Psoas muscle (tissue), 8 donors: ENCODE results near the gene KCNMA1. TPM values are rescaled to one million over a fixed set of nuclear protein-coding genes. Genes with fewer than 3 reads are reported as not detected.

ENCODE experiments used
- ATAC-seq, 4 donors: fragments of 200-7000 bp; cut with Tn5 transposase; one replicate each; pipeline ENCODE4 v1.9.1; 2020; ENCODE audit warnings: moderate library complexity in 3 of 4, mild to moderate bottlenecking in 2 of 4
- DNase-seq, 2 donors: peaks; one replicate each; pipeline ENCODE4 v3.0.0-alpha.2; 2020
- H3K27ac ChIP-seq: fragments of 200-600 bp; one replicate; pipeline ENCODE4 v1.8.0; 2022
- H3K27me3 ChIP-seq, 3 donors: fragments of 200-600 bp in 1 of 3; one replicate each; pipeline versions ENCODE4 v1.6.1 to v1.8.0; 2013 to 2022; ENCODE audit warnings: low read length in 2 of 3, mild to moderate bottlenecking in 2 of 3, moderate library complexity in 1 of 3; ENCODE audit not compliant: insufficient read depth in 3 of 3
- H3K36me3 ChIP-seq, 2 donors: fragments of 200-600 bp in 1 of 2; one replicate each; pipeline versions ENCODE4 v1.6.1 to v1.8.0; 2013 to 2022; ENCODE audit warnings: low read depth in 1 of 2, mild to moderate bottlenecking in 1 of 2, moderate library complexity in 1 of 2; ENCODE audit not compliant: insufficient read depth in 1 of 2
- H3K4me1 ChIP-seq: fragments of 200-600 bp; one replicate; pipeline ENCODE4 v1.8.0; 2022
- H3K4me3 ChIP-seq: fragments of 200-600 bp; one replicate; pipeline ENCODE4 v1.8.0; 2022; ENCODE audit warnings: mild to moderate bottlenecking
- H3K9me3 ChIP-seq: fragments of 200-600 bp; one replicate; pipeline ENCODE4 v1.8.0; 2022
- CTCF ChIP-seq: fragments of 200-600 bp; IDR thresholded peaks from one replicate; pipeline ENCODE4 v1.8.0; 2022; ENCODE audit warnings: antibody characterized with exemption
- WGBS, 3 donors: extraction: QIAGEN DNeasy Blood & Tissue Kit; methylation state at CpG; one replicate each; pipeline versions ENCODE4 v1.1.6 to v1.1.7; 2013; 5-methylcytosine and 5-hydroxymethylcytosine counted together
- intact Hi-C, 2 donors: fragments of 100-400 bp; cut with DNase I; formaldehyde crosslinking; loops; one replicate each; pipeline versions ENCODE4 v1.11.0 to v1.14.2; 2022
- polyA plus RNA-seq, 3 donors: library from polyadenylated mRNA; stranded (reverse); fragments of 200-250 nt; gene quantifications; one replicate each; pipeline ENCODE4 v1.2.3, GENCODE V29; 2013
- total RNA-seq, 4 donors: library from RNA; stranded (reverse); fragmentation: NEBNext Ultra II Directional in 2 of 4; extraction: Animal tissue kit (Norgen Biotek cat#: 25700) in 2 of 4; gene quantifications; one replicate each; pipeline versions ENCODE4 v1.2.1 to v1.2.4, GENCODE V29; 2021 to 2023
- donor health status: healthy with polysubstance abuse.
- donor health status: DM: no; HTN: no; CAD: no; lungs with moderate emphysema.
- donor health status: Bipolar disorder and iron deficiency.
- donor health status: healthy.
- donor health status: DM: yes; HTN: yes; CAD: no.
- donor health status: DM: no; HTN: no; CAD: no.
- donor health status: DM: no; HTN: no; CAD: no.
- donor health status: DM: yes; HTN: yes; CAD: no.

Gene KCNMA1
- total and polyA plus RNA-seq, 7 donors = 7.9 to 53.0 (median 41.9) TPM

- intact Hi-C loops = no loop called here
- no peak overlapping the region for H3K4me3 ChIP-seq
- H3K27ac ChIP-seq = no peak overlapping the region
- DNase-seq (no peak), ATAC-seq (no peak)
- WGBS, 3 donors = 81 to 96% (median 83%) methylated on average over 4 of the region's 4 CpGs
- H3K27me3 ChIP-seq = no peaks in the 10 kb centered on the region
- H3K36me3 ChIP-seq = no peaks in the 10 kb centered on the region
- no peak for TF ChIP-seq CTCF
- H3K4me1 ChIP-seq = peaks cover 22% of the 10 kb centered on the region
- H3K9me3 ChIP-seq = no peaks in the 10 kb centered on the region
These were observed 368.9 kb downstream of the KCNMA1 start for GRCh38 chr10:77268721-77269120.

GRCh38 chr10:77267703-77268675 lies 369.6 kb downstream of the KCNMA1 start:
- H3K27me3 ChIP-seq = no peaks in the 10 kb centered on the region
- H3K4me3 ChIP-seq = no peak overlapping the region
- H3K36me3 ChIP-seq = no peaks in the 10 kb centered on the region
- H3K4me1 ChIP-seq = peaks cover 19% of the 10 kb centered on the region
- no peaks in the 10 kb centered on the region for H3K9me3 ChIP-seq
- WGBS, 3 donors = 60 to 68% (median 62%) methylated on average over 8 of the region's 8 CpGs
- DNase-seq (no peak), ATAC-seq (peak; percentile 61 to 91 (median 84))
- TF ChIP-seq CTCF = no peak
- intact Hi-C loops = no loop called here
- no peak overlapping the region for H3K27ac ChIP-seq

GRCh38 chr10:77266242-77266641 lies 371.4 kb downstream of the KCNMA1 start:
- no peaks in the 10 kb centered on the region for H3K27me3 ChIP-seq
- H3K36me3 ChIP-seq = no peaks in the 10 kb centered on the region
- H3K4me3 ChIP-seq = no peak overlapping the region
- WGBS, 3 donors = 41 to 73% (median 61%) methylated on average over 2 of the region's 2 CpGs
- TF ChIP-seq CTCF = no peak
- H3K9me3 ChIP-seq = no peaks in the 10 kb centered on the region
- intact Hi-C loops = no loop called here
- no peak for DNase-seq
- H3K27ac ChIP-seq = no peak overlapping the region
- peaks cover 19% of the 10 kb centered on the region for H3K4me1 ChIP-seq
- ATAC-seq = no peak

GRCh38 chr10:77264527-77264926 lies 373.1 kb downstream of the KCNMA1 start:
- Histone ChIP-seq H3K9me3 (no peaks in the 10 kb centered on the region), H3K27ac (no peak overlapping the region), H3K36me3 (no peaks in the 10 kb centered on the region), H3K4me3 (no peak overlapping the region), H3K4me1 (peaks cover 19% of the 10 kb centered on the region), H3K27me3 (no peaks in the 10 kb centered on the region)
- ATAC-seq (no peak), DNase-seq (no peak)
- WGBS, 3 donors = 88 to 90% (median 89%) methylated on average over 3 of the region's 3 CpGs
- intact Hi-C loops = no loop called here
- TF ChIP-seq CTCF = no peak
